GM18505 (cell line): ENCODE data around the gene LRMDA.

ENCODE experiments used
- ATAC-seq: cut with Tn5 transposase; IDR thresholded peaks from one replicate; pipeline ENCODE4 v1.9.1; 2021; ENCODE audit not compliant: unreplicated experiment
- POLR2A ChIP-seq: IDR thresholded peaks from 4 replicates; pipeline ENCODE4 v1.6.1; 2011; ENCODE audit warnings: borderline replicate concordance; ENCODE audit not compliant: insufficient read depth, insufficient read length; ENCODE audit errors: extremely low read depth

Gene LRMDA

GRCh38 chr10:75864717-75865116, 433.3 kb downstream of the LRMDA start:
- no peak for TF ChIP-seq POLR2A
- no peak for ATAC-seq

GRCh38 chr10:75865413-75866299, 434.2 kb downstream of the LRMDA start:
- no peak for ATAC-seq
- TF ChIP-seq POLR2A, result no peak

- ATAC-seq, result no peak
- no peak for TF ChIP-seq POLR2A
Observed at GRCh38 chr10:75866300-75866625, 434.8 kb downstream of the LRMDA start.

GRCh38 chr10:75866731-75867130, 435.3 kb downstream of the LRMDA start:
- TF ChIP-seq POLR2A, result no peak
- ATAC-seq, result no peak

GRCh38 chr10:75868574-75868973, 437.1 kb downstream of the LRMDA start:
- no peak for ATAC-seq
- no peak for TF ChIP-seq POLR2A

GRCh38 chr10:75870039-75870645, 438.7 kb downstream of the LRMDA start:
- ATAC-seq, result no peak
- TF ChIP-seq POLR2A, result no peak

GRCh38 chr10:75875740-75876139, 444.3 kb downstream of the LRMDA start:
- TF ChIP-seq POLR2A, result no peak
- no peak for ATAC-seq

GRCh38 chr10:75876710-75877109, 445.3 kb downstream of the LRMDA start:
- ATAC-seq, result no peak
- no peak for TF ChIP-seq POLR2A

GRCh38 chr10:75877877-75878276, 446.5 kb downstream of the LRMDA start:
- no peak for TF ChIP-seq POLR2A
- ATAC-seq, result no peak

- no peak for ATAC-seq
Observed at GRCh38 chr10:75878586-75878985, 447.2 kb downstream of the LRMDA start.

GRCh38 chr10:75880031-75880775, 448.8 kb downstream of the LRMDA start:
- TF ChIP-seq POLR2A, result no peak
- ATAC-seq, result no peak

More at GRCh38 chr10:75878586-75878985, 447.2 kb downstream of the LRMDA start:
- TF ChIP-seq POLR2A, result no peak

- no peak for ATAC-seq
- no peak for TF ChIP-seq POLR2A
Observed at GRCh38 chr10:75883081-75884072, 452.0 kb downstream of the LRMDA start.
